Endothelial cell of umbilical vein (primary cell): Measurements from ENCODE around the gene ANGPTL2.

Experiments used
- EZH2 ChIP-seq: IDR thresholded peaks from 2 replicates; pipeline ENCODE4 v1.6.1; 2012; ENCODE audit warnings: borderline replicate concordance, low read depth, mild to moderate bottlenecking, moderate library complexity, low read length, inconsistent platforms; ENCODE audit not compliant: severe bottlenecking
- MYC ChIP-seq: IDR thresholded peaks from one replicate; pipeline ENCODE4 v1.6.1; 2011; ENCODE audit warnings: mild to moderate bottlenecking, low read depth, low read length
- POLR2A ChIP-seq: IDR thresholded peaks from 2 replicates; pipeline ENCODE4 v1.6.1; 2012; ENCODE audit warnings: low read depth, mild to moderate bottlenecking, control low read depth, low read length
- POLR2AphosphoS5 ChIP-seq: IDR thresholded peaks from 2 replicates; pipeline ENCODE4 v1.6.1; 2012; ENCODE audit warnings: low read depth, mild to moderate bottlenecking, control low read depth, low read length, moderate library complexity; ENCODE audit not compliant: insufficient read depth
- TF ChIP-seq, protein P1 (sequence below), 2 donors: IDR thresholded peaks; 1 replicate in 1 of 2; 2 replicates in 1 of 2; pipeline ENCODE4 v1.5.1; 2011; ENCODE audit warnings: low read length in 2 of 2, mild to moderate bottlenecking in 2 of 2, moderate library complexity in 2 of 2, control low read depth in 1 of 2, inconsistent platforms in 1 of 2, low read depth in 1 of 2; ENCODE audit not compliant: insufficient read depth in 1 of 2; ENCODE audit errors: extremely low read depth in 1 of 2

DNA sequence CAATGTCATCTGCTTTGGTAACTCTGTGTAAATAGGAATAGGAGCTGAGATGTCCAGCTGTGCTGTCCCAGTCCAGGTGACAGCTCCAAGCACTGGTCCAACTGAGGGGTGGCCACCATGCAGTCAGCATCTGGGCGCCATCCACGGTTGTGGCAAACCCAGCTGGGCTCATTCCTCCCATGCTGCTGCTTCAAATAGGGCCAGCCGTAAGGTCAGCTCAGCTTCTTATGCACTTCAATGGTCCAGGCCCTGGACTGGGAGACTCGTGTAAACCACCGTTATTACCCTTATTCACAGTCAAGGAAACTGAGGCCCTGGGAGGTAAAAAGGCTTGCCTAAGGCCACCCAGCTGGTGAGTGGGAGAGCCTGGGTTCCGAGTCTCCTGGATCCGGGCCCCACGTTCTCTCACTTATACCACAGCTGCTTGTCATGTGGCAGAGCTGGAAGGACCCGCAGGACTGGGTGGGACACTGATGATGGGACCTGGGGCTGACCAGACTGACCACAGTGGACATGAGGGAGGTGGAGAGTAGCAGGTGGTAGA is 38.7 kb upstream of the ANGPTL2 start:
- TF ChIP-seq POLR2A (no peak), EZH2 (no peak), MYC (no peak), POLR2AphosphoS5 (no peak)
- TF ChIP-seq, protein P1, sequence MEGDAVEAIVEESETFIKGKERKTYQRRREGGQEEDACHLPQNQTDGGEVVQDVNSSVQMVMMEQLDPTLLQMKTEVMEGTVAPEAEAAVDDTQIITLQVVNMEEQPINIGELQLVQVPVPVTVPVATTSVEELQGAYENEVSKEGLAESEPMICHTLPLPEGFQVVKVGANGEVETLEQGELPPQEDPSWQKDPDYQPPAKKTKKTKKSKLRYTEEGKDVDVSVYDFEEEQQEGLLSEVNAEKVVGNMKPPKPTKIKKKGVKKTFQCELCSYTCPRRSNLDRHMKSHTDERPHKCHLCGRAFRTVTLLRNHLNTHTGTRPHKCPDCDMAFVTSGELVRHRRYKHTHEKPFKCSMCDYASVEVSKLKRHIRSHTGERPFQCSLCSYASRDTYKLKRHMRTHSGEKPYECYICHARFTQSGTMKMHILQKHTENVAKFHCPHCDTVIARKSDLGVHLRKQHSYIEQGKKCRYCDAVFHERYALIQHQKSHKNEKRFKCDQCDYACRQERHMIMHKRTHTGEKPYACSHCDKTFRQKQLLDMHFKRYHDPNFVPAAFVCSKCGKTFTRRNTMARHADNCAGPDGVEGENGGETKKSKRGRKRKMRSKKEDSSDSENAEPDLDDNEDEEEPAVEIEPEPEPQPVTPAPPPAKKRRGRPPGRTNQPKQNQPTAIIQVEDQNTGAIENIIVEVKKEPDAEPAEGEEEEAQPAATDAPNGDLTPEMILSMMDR (IDR thresholded peaks at IDR 0.05; ENCODE audit: extremely low read depth in 1 of 2, insufficient read depth in 1 of 2, low read depth in 1 of 2, low read length in 2 of 2): no peak
